GM10847 (cell line): ENCODE data around the gene MYH15.

Experiments used
- POLR2A ChIP-seq: IDR thresholded peaks from 2 replicates; pipeline ENCODE4 v1.6.1; 2011; ENCODE audit not compliant: insufficient read length; ENCODE audit errors: extremely low read depth

Gene MYH15

DNA sequence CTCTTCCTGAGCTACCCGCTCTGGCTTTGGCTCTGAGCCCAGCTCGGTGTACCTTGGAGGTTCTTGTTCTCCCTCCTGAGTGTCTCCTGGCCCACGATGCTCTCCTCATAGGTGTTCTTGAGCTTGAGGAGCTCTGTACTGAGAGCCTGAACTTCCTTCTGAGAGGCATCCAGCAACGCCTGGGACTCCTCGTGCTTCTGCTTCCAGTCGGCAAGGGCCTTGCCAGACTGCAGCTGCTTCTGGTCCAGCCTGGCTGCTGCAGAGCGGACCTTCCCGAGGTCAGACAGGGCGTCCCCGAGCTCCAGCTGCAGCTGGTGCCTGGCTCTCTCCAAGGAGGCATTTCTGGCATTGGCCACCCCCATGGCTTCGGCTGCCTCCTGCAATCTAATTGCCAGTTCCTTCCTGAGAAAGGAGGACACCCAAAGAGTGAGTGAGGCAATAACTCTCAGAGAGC is 99.8 kb downstream of the MYH15 start:
- no peak for TF ChIP-seq POLR2A

DNA sequence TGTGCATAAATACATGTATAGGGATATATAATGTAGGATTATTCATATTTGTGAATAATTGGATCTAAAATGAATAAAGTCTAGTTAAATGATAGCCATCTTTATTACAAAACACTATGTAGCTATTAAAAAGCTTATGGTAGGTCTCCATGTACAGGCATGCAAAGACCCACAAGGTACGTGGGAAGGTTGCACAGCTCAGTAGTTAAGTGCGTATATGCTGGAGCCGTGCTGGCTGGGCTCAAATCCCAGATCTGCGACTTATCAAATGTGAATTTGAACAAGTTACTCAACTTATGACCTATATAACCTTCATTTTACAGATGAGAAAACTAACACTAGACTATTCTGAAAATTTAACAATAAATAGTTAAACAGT is 100.6 kb downstream of the MYH15 start:
- no peak for TF ChIP-seq POLR2A

DNA sequence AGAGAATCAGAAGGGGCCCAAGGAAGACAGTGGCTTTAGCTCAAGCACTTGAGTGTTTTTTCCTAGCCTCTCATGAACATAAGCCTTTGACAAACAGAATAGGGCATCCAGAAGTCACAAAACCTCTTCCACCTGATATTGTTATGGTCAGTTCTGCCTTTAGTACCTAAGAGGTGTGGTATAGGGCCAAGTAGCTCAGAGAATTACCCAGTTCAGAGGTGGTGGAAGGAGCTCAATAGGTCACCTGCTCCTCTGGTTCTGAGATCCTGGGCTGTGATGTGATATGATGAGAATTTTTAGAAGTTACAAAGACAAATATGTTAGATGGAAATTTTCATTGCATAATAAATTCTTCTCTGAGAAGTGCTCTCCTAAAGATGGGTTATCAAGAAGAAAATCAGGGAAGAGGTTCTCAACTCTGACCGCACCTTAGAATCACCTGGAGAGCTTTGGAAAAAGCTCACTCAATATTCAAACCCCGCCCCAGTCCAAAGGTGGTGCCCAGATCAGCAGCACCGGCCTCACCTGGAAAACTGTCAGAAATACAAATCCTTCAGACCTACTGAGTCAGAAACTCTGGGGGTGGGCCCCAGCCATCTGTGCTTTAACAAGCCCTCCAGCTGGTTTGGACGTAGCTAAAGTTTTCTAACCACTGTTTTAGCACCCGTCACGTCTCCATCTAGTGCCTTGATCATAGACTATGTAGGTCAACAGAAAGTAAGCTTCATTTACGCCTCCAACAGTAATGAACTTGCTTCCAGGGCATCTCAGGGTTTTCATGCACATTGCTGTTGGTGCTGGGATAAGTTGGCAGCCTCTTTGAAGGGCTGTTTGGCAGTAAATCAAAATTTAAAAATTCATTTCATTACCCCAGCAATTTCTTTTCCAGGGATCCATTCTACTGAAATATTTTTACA is 101.3 kb downstream of the MYH15 start:
- no peak for TF ChIP-seq POLR2A

DNA sequence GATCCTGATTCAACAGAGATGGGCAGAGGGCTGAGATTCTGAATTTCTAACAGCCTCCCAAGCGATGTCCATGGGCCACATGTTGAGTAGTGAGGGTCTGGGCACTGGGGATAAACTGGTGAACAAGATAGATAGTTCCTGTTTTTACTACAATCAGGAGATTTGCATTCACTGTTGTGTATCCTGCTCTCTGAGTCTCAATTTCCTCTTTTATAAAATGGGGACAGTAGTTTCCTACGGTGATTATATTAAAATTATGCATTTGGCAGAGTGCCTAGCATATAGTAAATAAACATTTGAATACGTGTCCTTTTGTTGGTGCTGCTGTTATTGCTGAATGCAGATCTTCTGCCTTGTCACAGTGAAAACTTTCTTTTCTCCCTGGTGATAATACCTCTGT is 102.5 kb downstream of the MYH15 start:
- no peak for TF ChIP-seq POLR2A

GRCh38 chr3:108406661-108407206 is 103.7 kb downstream of the MYH15 start:
- TF ChIP-seq POLR2A: no peak

DNA sequence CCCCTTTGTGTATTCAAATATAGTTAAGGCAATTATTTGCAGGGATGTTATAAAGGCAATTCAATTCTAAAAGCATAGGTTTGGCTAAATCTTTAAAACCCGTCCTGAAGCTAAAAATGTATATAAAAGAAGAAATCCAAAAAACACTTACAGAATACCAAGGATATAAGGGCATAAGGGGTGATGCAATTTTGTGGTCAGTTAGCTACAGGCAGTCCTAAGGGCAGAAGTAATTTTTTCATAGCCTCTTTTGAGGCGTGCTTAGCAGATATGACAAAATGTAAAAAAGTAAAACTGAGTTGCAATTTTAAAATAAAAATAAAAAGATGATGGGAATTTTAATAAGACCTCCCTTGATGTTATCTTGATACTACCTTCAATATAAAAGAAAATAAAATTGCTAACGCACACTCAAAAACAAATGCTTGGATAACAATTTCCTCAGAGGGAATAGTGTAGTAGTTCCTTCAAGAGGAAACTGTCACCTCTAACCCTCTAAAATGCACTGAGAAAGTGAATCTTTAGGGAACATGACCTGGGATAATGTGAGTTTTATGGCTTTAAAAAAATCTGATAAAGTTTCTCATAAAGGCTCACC is 104.2 kb downstream of the MYH15 start:
- no peak for TF ChIP-seq POLR2A

DNA sequence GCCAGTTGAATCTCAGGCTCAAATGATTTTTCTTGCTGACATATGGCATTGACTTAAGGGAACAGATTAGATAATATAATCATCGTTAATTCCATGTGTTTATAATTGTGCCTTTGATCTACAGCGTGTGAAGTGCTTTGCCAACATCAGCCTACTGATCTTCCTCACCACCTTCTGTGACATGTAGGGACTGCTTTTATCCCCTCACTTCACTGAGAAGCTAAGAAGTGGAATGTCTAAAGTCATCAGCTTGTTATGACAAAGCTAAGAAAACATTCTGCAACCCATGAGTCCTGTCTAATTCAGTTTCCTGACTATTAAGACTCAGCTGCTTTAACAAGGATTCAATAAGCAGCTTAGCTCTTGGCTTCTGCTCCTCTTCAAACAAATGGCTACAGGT is 106.0 kb downstream of the MYH15 start:
- TF ChIP-seq POLR2A: no peak

GRCh38 chr3:108403686-108404345 is 106.6 kb downstream of the MYH15 start:
- TF ChIP-seq POLR2A: no peak

GRCh38 chr3:108403198-108403597 is 107.2 kb downstream of the MYH15 start:
- TF ChIP-seq POLR2A: no peak

DNA sequence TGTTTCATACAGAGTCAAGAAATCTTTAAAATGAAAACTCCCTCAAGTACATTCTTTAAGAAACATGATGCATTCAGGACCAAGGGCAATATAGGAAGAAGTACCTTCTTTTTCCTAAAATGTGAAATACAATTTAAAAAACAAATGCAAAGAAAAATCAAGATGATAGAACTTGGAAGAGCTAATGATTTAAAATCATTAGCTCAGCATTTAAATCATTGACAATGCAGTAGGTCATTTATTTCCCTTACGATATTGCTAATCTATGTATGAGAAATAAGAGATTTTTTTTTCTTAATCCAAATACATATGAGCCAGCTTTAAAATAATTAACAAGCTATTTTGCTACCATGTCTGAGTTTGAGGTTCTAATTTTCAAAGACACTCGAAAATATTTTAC is 108.6 kb downstream of the MYH15 start:
- TF ChIP-seq POLR2A: no peak

GRCh38 chr3:108398510-108398909 is 111.9 kb downstream of the MYH15 start:
- no peak for TF ChIP-seq POLR2A

DNA sequence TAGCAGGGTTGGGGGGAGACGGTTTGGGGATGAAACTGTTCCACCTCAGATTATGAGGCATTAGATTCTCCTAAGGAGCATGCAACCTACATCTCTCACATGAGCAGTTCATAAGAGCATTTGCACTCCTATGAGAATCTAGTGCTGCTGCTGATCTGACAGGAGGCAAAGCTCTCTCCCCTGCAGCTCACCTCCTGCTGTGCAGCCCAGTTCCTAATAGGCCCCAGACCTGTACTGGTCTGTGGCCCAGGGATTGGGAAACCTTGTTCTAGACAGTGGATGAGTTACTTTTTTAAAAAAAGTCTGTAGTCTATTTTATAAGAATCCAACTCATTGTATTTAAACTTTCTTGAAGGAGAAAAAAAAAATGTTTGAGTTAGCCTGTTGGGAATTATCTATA is 114.1 kb downstream of the MYH15 start:
- no peak for TF ChIP-seq POLR2A

DNA sequence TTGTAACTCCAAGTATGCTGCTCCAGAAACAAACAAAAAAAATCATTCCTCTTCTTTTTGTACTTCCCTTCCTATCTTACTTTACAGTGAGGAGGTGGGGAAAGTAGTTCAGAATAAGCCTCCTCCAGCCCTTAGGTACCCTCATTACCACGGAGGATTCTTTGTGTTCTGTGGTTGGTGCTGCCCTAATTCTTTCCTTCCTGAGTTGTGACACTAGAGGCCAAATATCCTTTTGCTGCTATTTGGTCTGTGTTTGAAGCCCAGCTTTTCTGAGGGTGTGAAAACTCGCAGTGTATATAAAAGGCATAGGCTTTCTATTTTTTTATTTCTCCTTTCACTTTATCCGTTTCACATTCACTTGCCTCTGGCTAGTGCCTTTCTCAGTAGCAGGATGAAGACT is 115.8 kb downstream of the MYH15 start:
- no peak for TF ChIP-seq POLR2A

DNA sequence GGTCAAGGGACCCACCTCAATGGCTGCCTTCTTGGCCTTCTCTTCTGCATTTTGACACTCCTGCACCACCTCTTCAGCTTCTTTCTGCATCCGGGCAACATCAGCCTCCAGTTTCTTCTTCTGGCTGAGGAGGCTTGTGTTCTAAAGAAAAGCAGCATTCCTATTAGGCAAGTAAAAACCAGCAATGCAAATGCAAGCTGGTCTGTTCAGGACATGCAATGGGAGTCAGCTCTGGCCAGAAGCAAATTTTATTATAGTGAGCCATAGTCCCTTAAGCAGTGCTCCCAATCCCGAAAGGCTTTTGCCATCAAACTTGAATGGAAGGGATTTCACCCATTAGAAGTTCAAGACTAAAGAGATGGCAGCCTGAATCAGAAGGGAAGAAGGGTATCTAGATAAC is 116.4 kb downstream of the MYH15 start:
- TF ChIP-seq POLR2A: no peak

DNA sequence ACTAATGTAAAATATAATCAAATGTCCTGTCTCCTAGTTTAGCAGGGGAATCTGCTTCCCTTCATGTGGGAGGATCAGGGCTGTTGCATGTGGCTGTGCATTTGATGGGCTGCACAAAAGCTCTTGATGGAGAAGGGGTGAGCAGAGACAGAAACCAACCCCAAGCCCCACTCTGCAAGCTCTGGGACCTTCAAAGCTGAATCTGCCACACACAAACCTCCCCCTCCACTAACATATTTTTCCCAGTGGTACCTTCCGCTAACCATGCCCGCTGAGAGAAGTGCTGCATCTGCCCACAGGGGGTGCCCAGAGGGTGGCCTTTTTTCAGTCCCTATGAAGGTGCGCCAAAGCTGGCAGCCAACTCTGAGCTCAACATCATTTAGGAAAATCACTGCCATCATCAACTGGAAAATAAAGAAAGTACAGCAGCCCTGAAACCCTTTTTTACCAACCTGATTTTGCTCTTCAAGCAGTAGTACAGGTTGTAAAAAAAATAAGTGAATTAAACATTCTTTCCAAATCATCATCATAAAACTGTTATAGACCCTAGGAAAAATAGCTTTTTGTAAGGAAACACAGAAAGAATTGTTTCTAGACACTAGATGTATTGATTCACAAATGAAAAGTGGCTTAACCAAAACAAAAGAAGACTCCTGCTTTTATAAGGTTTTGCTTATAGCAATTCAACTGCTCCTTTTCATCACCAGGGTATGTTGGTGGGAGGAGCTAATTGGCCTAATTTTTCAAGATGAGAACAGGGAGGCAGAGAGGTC is 117.1 kb downstream of the MYH15 start:
- TF ChIP-seq POLR2A: no peak
